ENCODE data around the gene SMYD3.

Gene SMYD3

DNA sequence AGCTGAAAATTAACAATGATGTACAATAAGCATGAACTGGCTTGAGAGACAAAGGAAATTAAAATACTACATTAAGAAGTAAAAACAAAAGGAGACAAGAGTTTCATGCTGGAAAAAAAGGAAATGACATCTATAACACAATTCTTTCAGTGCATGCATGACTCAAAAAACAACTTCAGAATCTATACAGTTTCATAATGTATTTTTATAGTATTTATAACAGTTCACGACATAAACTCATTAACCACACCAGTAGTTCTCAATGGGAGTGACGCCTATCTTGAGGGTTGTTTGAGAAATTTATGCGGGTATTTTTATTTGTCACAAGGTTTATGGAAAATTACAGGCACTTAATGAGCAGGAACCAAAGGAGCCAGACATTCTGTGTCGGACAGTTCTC, 168.5 kb downstream of the SMYD3 start:
- H3F3A ChIP-seq (ENCODE audit: insufficient read depth): no peaks in the 10 kb centered on the region
- H3K27me3 ChIP-seq (ENCODE audit: low read length): no peaks in the 10 kb centered on the region
- H3K9ac ChIP-seq (ENCODE audit: low read length): no peak overlapping the region
- H4K20me1 ChIP-seq (ENCODE audit: low read depth, low read length): no peaks in the 10 kb centered on the region
- H3K79me2 ChIP-seq (ENCODE audit: insufficient read depth, low read length): no peaks in the 10 kb centered on the region
- peaks cover 4% of the 10 kb centered on the region; the same call in 1 of the 2 replicates for H3K36me3 ChIP-seq (ENCODE audit: low read length)
- no peak overlapping the region for H3K27ac ChIP-seq (ENCODE audit: low read depth, low read length)
- H2AFZ ChIP-seq (ENCODE audit: low read depth, low read length, severe bottlenecking): no peak overlapping the region
- TF ChIP-seq EZH2phosphoT487 (conservative IDR thresholded peaks at IDR 0.05; ENCODE audit: low read length): no peak
- TF ChIP-seq, protein P1, sequence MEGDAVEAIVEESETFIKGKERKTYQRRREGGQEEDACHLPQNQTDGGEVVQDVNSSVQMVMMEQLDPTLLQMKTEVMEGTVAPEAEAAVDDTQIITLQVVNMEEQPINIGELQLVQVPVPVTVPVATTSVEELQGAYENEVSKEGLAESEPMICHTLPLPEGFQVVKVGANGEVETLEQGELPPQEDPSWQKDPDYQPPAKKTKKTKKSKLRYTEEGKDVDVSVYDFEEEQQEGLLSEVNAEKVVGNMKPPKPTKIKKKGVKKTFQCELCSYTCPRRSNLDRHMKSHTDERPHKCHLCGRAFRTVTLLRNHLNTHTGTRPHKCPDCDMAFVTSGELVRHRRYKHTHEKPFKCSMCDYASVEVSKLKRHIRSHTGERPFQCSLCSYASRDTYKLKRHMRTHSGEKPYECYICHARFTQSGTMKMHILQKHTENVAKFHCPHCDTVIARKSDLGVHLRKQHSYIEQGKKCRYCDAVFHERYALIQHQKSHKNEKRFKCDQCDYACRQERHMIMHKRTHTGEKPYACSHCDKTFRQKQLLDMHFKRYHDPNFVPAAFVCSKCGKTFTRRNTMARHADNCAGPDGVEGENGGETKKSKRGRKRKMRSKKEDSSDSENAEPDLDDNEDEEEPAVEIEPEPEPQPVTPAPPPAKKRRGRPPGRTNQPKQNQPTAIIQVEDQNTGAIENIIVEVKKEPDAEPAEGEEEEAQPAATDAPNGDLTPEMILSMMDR (IDR thresholded peaks at IDR 0.05; ENCODE audit: insufficient read depth, low read length, poor library complexity, severe bottlenecking): no peak
- no peak overlapping the region for H3K4me3 ChIP-seq (ENCODE audit: insufficient read depth, low read length, poor library complexity, severe bottlenecking)
- no peak overlapping the region for H3K4me2 ChIP-seq (ENCODE audit: low read depth, low read length, poor library complexity, severe bottlenecking)
- H3K9me2 ChIP-seq (replicated peaks; ENCODE audit: insufficient read depth, low read length): no peaks in the 10 kb centered on the region
- no peaks in the 10 kb centered on the region for H3K9me3 ChIP-seq (ENCODE audit: insufficient read depth, low read length)

DNA sequence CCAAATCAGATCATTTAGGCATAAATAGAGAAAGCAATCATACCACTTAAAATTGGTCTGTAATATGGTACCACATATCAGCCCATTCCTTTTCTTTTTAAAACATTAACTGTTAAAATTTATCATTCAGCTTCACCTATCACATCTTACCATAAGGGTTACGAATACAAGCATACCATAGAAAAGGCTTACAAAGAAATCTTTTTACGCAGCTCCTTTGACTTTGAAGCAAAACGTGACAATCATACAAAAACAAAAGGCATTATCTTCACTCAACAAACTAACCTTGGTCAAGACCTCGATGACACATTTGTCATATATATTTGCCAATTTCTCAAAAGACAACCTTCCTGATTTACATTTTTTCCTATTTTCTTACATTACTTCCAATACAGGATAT, 169.0 kb downstream of the SMYD3 start:
- no peaks in the 10 kb centered on the region for H3F3A ChIP-seq (ENCODE audit: insufficient read depth)
- no peak overlapping the region for H3K4me2 ChIP-seq (ENCODE audit: low read depth, low read length, poor library complexity, severe bottlenecking)

DNA sequence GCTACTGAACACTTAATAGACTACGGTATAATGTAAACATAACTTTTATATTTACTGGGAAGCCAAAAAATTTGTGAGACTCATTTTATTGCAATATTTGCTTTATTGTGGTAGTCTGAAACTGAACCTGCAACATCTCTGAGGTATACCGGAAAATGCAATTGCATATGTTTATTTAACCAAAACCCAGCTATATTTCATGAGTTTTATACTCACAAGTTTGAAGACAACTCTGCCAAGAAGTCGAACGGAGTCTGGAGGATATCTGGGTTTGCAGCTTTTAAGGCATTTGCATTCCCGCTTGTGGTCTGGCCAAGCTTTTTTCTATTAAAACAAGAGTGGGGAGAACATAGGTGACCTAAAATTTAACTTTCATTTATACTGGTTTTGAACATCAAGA, 171.9 kb downstream of the SMYD3 start:
- H3K9me2 ChIP-seq (replicated peaks; ENCODE audit: insufficient read depth, low read length): no peaks in the 10 kb centered on the region
- H3K4me2 ChIP-seq (ENCODE audit: low read depth, low read length, poor library complexity, severe bottlenecking): no peak overlapping the region
- TF ChIP-seq, protein P1 (IDR thresholded peaks at IDR 0.05; ENCODE audit: insufficient read depth, low read length, poor library complexity, severe bottlenecking): no peak
- TF ChIP-seq EZH2phosphoT487 (conservative IDR thresholded peaks at IDR 0.05; ENCODE audit: low read length): no peak
- no peak overlapping the region for H3K27ac ChIP-seq (ENCODE audit: low read depth, low read length)
- no peaks in the 10 kb centered on the region for H3K79me2 ChIP-seq (ENCODE audit: insufficient read depth, low read length)
- no peak overlapping the region for H2AFZ ChIP-seq (ENCODE audit: low read depth, low read length, severe bottlenecking)
- H4K20me1 ChIP-seq (ENCODE audit: low read depth, low read length): no peaks in the 10 kb centered on the region
- no peaks in the 10 kb centered on the region for H3K27me3 ChIP-seq (ENCODE audit: low read length)
- H3K9ac ChIP-seq (ENCODE audit: low read length): no peak overlapping the region
- no peaks in the 10 kb centered on the region for H3F3A ChIP-seq (ENCODE audit: insufficient read depth)
- H3K9me3 ChIP-seq (ENCODE audit: insufficient read depth, low read length): no peaks in the 10 kb centered on the region
- peaks cover 9% of the 10 kb centered on the region for H3K36me3 ChIP-seq (ENCODE audit: low read length)
- no peak overlapping the region for H3K4me3 ChIP-seq (ENCODE audit: insufficient read depth, low read length, poor library complexity, severe bottlenecking)

More for the DNA sequence above, 169.0 kb downstream of the SMYD3 start:
- no peaks in the 10 kb centered on the region for H3K9me3 ChIP-seq (ENCODE audit: insufficient read depth, low read length)
- no peaks in the 10 kb centered on the region for H3K9me2 ChIP-seq (replicated peaks; ENCODE audit: insufficient read depth, low read length)
- no peak overlapping the region for H3K9ac ChIP-seq (ENCODE audit: low read length)
- no peaks in the 10 kb centered on the region for H4K20me1 ChIP-seq (ENCODE audit: low read depth, low read length)
- no peak overlapping the region for H3K27ac ChIP-seq (ENCODE audit: low read depth, low read length)
- no peaks in the 10 kb centered on the region for H3K79me2 ChIP-seq (ENCODE audit: insufficient read depth, low read length)
- H3K36me3 ChIP-seq (ENCODE audit: low read length): peaks cover 4% of the 10 kb centered on the region; the same call in 1 of the 2 replicates
- TF ChIP-seq EZH2phosphoT487 (conservative IDR thresholded peaks at IDR 0.05; ENCODE audit: low read length): no peak
- TF ChIP-seq, protein P1 (IDR thresholded peaks at IDR 0.05; ENCODE audit: insufficient read depth, low read length, poor library complexity, severe bottlenecking): no peak
- H3K27me3 ChIP-seq (ENCODE audit: low read length): no peaks in the 10 kb centered on the region
- no peak overlapping the region for H2AFZ ChIP-seq (ENCODE audit: low read depth, low read length, severe bottlenecking)
- H3K4me3 ChIP-seq (ENCODE audit: insufficient read depth, low read length, poor library complexity, severe bottlenecking): no peak overlapping the region
